A673 (cell line): ENCODE results near the gene APOF. TPM values are rescaled to one million over a fixed set of nuclear protein-coding genes. Genes with fewer than 3 reads are reported as not detected.
A peak's percentile ranks its signal among the peaks of the same experiment; 100 is the strongest.

Experiments
- BruUV-seq: library from RNA; stranded (reverse); fragments of 400-500 nt; replicated peaks from 2 replicates; lab custom pipeline; 2021; lab: Mats Ljungman, UMichigan
- CTCF ChIA-PET: fragments of 300-600 bp; sonication (Branson Sonifier 250); formaldehyde crosslinking; loops from one replicate; lab custom pipeline; 2022; ENCODE audit warnings: antibody characterized with exemption; lab: Charles Lee
- POLR2A ChIA-PET: fragments of 300-600 bp; sonication (Branson Sonifier 250); formaldehyde crosslinking; loops from one replicate; lab custom pipeline; 2022; ENCODE audit warnings: antibody characterized with exemption; ENCODE audit not compliant: low non-redundant PET; lab: Charles Lee
- DNase-seq: peaks from one replicate; pipeline ENCODE4 v3.0.0-alpha.2; 2015; ENCODE audit warnings: low spot score
- H3K27ac ChIP-seq: fragments of 200-600 bp; sonication (generic); 2 replicates; pipeline ENCODE4 v1.5.1; 2016; ENCODE audit warnings: mixed run types, low read depth, mild to moderate bottlenecking, mixed read lengths, antibody characterized with exemption, low read length; ENCODE audit not compliant: poor library complexity, severe bottlenecking
- H3K27me3 ChIP-seq: fragments of 200-600 bp; sonication (generic); replicated peaks from 2 replicates; pipeline ENCODE4 v1.6.1; 2017; ENCODE audit warnings: mixed run types, low read depth, mild to moderate bottlenecking, mixed read lengths, antibody characterized with exemption, low read length; ENCODE audit not compliant: insufficient read depth, poor library complexity
- H3K36me3 ChIP-seq: fragments of 200-600 bp; sonication (generic); 2 replicates; pipeline ENCODE4 v1.6.1; 2016; ENCODE audit warnings: mixed run types, mild to moderate bottlenecking, mixed read lengths, antibody characterized with exemption, low read length; ENCODE audit not compliant: insufficient read depth, poor library complexity, severe bottlenecking
- H3K4me1 ChIP-seq: fragments of 200-600 bp; sonication (generic); 2 replicates; pipeline ENCODE4 v1.6.1; 2017; ENCODE audit warnings: mixed run types, mild to moderate bottlenecking, mixed read lengths, antibody characterized with exemption, low read length; ENCODE audit not compliant: insufficient read depth, poor library complexity, severe bottlenecking
- H3K4me3 ChIP-seq: fragments of 200-600 bp; sonication (generic); 2 replicates; pipeline ENCODE4 v1.5.1; 2016; ENCODE audit warnings: low read depth, mixed run types, mild to moderate bottlenecking, mixed read lengths, low read length; ENCODE audit not compliant: poor library complexity, severe bottlenecking
- H3K9me3 ChIP-seq: fragments of 200-600 bp; sonication (generic); 2 replicates; pipeline ENCODE4 v1.6.1; 2016; ENCODE audit warnings: mixed run types, low read depth, mild to moderate bottlenecking, mixed read lengths, antibody characterized with exemption, low read length; ENCODE audit not compliant: poor library complexity, severe bottlenecking
- EZH2 ChIP-seq: fragments of 200-600 bp; sonication (generic); IDR thresholded peaks from 2 replicates; pipeline ENCODE4 v1.6.1; 2017; ENCODE audit warnings: borderline replicate concordance, low read depth, mild to moderate bottlenecking, mixed read lengths, antibody characterized with exemption, low read length; ENCODE audit not compliant: poor library complexity, severe bottlenecking
- intact Hi-C: fragments of 100-400 bp; cut with micrococcal nuclease; formaldehyde crosslinking; loops from one replicate; pipeline ENCODE4 v1.10.0; 2022; ENCODE audit not compliant: unreplicated experiment
- total RNA-seq: library from RNA; stranded (reverse); gene quantifications from 2 replicates; pipeline ENCODE4 v1.2.3, GENCODE V29; 2021
- TF ChIP-seq, protein P1 (sequence below): fragments of 300-800, 200-600 bp; sonication (generic); conservative IDR thresholded peaks from 2 replicates; pipeline ENCODE4 v1.5.1; 2017; ENCODE audit warnings: low read depth, mild to moderate bottlenecking, antibody characterized with exemption, low read length, moderate library complexity, mixed read lengths

APOF gene
- total RNA-seq, 1 experiment from 2014 or later, result not detected

DNA sequence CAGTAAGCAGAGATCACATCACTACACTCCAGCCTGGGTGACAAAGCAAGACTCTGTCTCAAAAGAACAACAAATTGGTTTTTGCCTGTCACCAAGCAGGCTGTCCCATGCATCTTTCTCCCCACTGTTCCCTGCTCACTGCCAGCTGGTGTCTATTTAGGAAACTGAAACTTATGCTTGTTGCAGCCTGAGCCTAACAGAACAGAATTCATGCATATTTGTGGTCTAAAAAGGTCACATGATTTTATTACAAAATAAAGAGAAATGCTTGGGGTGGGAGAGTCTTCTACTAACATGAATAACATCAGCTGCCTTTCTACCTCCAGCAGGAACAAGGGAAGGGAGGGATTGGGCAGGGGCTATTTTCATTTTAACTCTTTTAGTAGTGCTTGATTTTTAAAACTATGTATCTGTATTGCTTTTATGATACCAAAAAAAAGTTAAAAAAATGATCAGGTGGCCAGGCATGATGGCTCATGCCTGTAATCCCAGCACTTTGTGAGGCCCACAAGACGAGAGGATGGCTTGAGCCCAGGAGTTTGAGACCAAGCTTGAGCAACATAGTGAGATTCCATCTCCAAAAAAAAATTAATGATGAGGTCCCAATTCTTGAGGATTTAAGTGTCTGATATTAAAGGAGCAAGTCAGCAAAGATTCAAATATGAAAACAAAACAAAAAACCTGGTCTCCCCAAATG is 3.7 kb downstream of the APOF start:
- Histone ChIP-seq H3K27me3 (no peaks in the 10 kb centered on the region), H3K36me3 (peaks cover 18% of the 10 kb centered on the region), H3K4me1 (peaks cover 8% of the 10 kb centered on the region), H3K4me3 (peak overlapping the region; percentile 67), H3K27ac (peak overlapping the region; percentile 66), H3K9me3 (no peaks in the 10 kb centered on the region)
- ChIA-PET CTCF (interaction anchor here (1.4 kb wide), 1 partner anchor 170 kb away, joined by 6 read pairs; the partner anchor contains the start of gene SMARCC2), POLR2A (interaction anchor here (1.4 kb wide), 1 partner anchor 43 kb away, joined by 7 read pairs; the partner anchor contains the start of gene CNPY2)
- intact Hi-C loops, result no loop called here
- peak; percentile 25 for DNase-seq
- TF ChIP-seq, protein P1, sequence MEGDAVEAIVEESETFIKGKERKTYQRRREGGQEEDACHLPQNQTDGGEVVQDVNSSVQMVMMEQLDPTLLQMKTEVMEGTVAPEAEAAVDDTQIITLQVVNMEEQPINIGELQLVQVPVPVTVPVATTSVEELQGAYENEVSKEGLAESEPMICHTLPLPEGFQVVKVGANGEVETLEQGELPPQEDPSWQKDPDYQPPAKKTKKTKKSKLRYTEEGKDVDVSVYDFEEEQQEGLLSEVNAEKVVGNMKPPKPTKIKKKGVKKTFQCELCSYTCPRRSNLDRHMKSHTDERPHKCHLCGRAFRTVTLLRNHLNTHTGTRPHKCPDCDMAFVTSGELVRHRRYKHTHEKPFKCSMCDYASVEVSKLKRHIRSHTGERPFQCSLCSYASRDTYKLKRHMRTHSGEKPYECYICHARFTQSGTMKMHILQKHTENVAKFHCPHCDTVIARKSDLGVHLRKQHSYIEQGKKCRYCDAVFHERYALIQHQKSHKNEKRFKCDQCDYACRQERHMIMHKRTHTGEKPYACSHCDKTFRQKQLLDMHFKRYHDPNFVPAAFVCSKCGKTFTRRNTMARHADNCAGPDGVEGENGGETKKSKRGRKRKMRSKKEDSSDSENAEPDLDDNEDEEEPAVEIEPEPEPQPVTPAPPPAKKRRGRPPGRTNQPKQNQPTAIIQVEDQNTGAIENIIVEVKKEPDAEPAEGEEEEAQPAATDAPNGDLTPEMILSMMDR, result no peak
- no peak for TF ChIP-seq EZH2
- BruUV-seq, result no TSS peak

DNA sequence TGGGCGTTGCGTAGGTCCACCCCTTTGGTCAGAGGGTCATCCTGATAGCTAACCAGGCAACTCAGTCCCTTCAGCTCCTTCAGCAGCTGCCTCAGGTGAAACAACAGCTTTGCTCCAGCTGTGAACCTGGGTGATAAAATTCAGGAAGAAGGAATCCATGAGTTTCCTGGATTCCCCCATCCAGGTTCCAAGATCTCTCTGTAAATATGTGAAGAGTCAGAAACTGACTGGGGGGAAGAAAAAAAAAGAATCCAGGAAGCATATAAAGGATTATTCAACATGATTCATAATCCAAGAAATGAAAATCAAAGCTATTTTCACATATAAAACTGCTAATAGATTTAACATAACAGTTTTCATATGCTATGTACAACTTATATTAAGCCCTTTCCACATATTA is 11.3 kb downstream of the APOF start:
- Histone ChIP-seq H3K4me3 (no peak overlapping the region), H3K36me3 (peaks cover 63% of the 10 kb centered on the region), H3K4me1 (no peaks in the 10 kb centered on the region), H3K27me3 (no peaks in the 10 kb centered on the region), H3K27ac (no peak overlapping the region), H3K9me3 (no peaks in the 10 kb centered on the region)
- DNase-seq, result no peak
- intact Hi-C loops, result no loop called here
- TF ChIP-seq, protein P1, result no peak
- no peak for TF ChIP-seq EZH2
- BruUV-seq, result no TSS peak
- CTCF ChIA-PET, result no interaction called here
- POLR2A ChIA-PET, result no interaction called here

DNA sequence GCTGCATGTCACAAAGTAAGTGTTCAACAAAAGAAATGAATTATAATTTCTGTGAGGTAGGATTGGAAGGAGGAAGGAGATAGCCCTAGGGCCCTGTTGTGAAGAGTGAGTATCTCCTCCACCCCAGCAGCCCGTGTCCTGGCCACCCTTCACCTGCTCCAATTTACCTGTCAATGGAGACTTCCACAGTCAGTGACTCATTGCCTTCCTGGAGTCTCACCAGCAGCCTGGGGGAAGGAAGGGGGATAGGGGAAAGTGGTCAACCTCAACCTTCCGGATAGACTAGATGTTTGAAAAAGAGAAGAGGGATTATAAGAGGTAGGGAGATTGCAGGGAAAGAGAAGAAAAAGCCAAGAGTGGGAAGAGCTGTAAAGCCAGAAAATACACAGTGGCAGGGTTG is 12.0 kb downstream of the APOF start:
- TF ChIP-seq, protein P1, result no peak
- no peak for TF ChIP-seq EZH2
- ChIA-PET POLR2A (no interaction called here), CTCF (no interaction called here)
- intact Hi-C loops, result no loop called here
- Histone ChIP-seq H3K9me3 (no peaks in the 10 kb centered on the region), H3K27me3 (no peaks in the 10 kb centered on the region), H3K4me3 (no peak overlapping the region), H3K36me3 (peaks cover 59% of the 10 kb centered on the region), H3K4me1 (no peaks in the 10 kb centered on the region), H3K27ac (no peak overlapping the region)
- DNase-seq, result no peak
- BruUV-seq, result no TSS peak
